NCI-H1105 treated with DMSO at 0.1 percent for 48 hours (cell line): ENCODE results near the gene LYL1.

ENCODE experiments used
- DNase-seq: peaks from one replicate; lab custom pipeline; 2025; lab: John Stamatoyannopoulos, UW

The LYL1 gene

GRCh38 chr19:13056052-13056660, 46.5 kb downstream of the LYL1 start:
- no peak for DNase-seq

GRCh38 chr19:13055213-13056051, 47.2 kb downstream of the LYL1 start:
- no peak for DNase-seq

- DNase-seq, result no peak
These were observed 47.9 kb downstream of the LYL1 start for GRCh38 chr19:13054626-13055212.

GRCh38 chr19:13053761-13054625, 48.7 kb downstream of the LYL1 start:
- no peak for DNase-seq

GRCh38 chr19:13053238-13053637, 49.4 kb downstream of the LYL1 start:
- no peak for DNase-seq

- no peak for DNase-seq
These were observed 50.0 kb downstream of the LYL1 start for GRCh38 chr19:13052447-13053175.

- peak; percentile 74 for DNase-seq
These were observed 51.0 kb downstream of the LYL1 start for GRCh38 chr19:13051557-13052165.

GRCh38 chr19:13050274-13050673, 52.4 kb downstream of the LYL1 start:
- DNase-seq, result no peak
